WTC11 (cell line): Measurements from ENCODE around the gene GPC5. TPM values are rescaled to one million over a fixed set of nuclear protein-coding genes. Genes with fewer than 3 reads are reported as not detected.

Experiments
- ATAC-seq: fragments of 200-7000 bp; cut with Tn5 transposase; 2 replicates; pipeline ENCODE4 v1.10.0; 2021; ENCODE audit warnings: mild to moderate bottlenecking, moderate library complexity
- CTCF ChIA-PET: fragments of 300-600 bp; sonication (Branson Sonifier 250); formaldehyde crosslinking; loops from one replicate; lab custom pipeline; 2021; ENCODE audit warnings: antibody characterized with exemption; lab: Charles Lee
- POLR2A ChIA-PET: fragments of 350-600 bp; sonication (Branson Sonifier 250); formaldehyde crosslinking; loops from one replicate; lab custom pipeline; 2021; ENCODE audit warnings: antibody characterized with exemption; lab: Charles Lee
- DNase-seq: peaks from one replicate; pipeline ENCODE4 v3.0.0; 2021; ENCODE audit warnings: low spot score
- H3K27ac Mint-ChIP-seq: 2 replicates; pipeline ENCODE4 v1.8.0; 2021; ENCODE audit warnings: mixed read lengths
- H3K27me3 Mint-ChIP-seq: 2 replicates; pipeline ENCODE4 v1.8.0; 2021; ENCODE audit warnings: low read depth, mild to moderate bottlenecking, moderate library complexity, mixed read lengths
- H3K36me3 Mint-ChIP-seq: 2 replicates; pipeline ENCODE4 v1.8.0; 2021; ENCODE audit warnings: mixed read lengths
- H3K4me1 Mint-ChIP-seq: 2 replicates; pipeline ENCODE4 v1.8.0; 2022; ENCODE audit warnings: mixed read lengths
- H3K4me3 Mint-ChIP-seq: 2 replicates; pipeline ENCODE4 v1.8.0; 2021; ENCODE audit warnings: mild to moderate bottlenecking, moderate library complexity, mixed read lengths
- H3K9me3 Mint-ChIP-seq: 2 replicates; pipeline ENCODE4 v1.8.0; 2021; ENCODE audit warnings: mixed read lengths
- AFF4 ChIP-seq: sonication (generic); formaldehyde crosslinking; IDR thresholded peaks from 2 replicates; pipeline ENCODE4 v1.8.1; 2023; ENCODE audit warnings: mild to moderate bottlenecking, missing genetic modification reagents, borderline replicate concordance
- ARID4B ChIP-seq: sonication (generic); formaldehyde crosslinking; IDR thresholded peaks from 2 replicates; pipeline ENCODE4 v1.8.0; 2023; ENCODE audit warnings: missing genetic modification reagents, mild to moderate bottlenecking, borderline replicate concordance
- CREM ChIP-seq: sonication (generic); formaldehyde crosslinking; IDR thresholded peaks from 2 replicates; pipeline ENCODE4 v1.8.1; 2022; ENCODE audit warnings: mild to moderate bottlenecking, missing genetic modification reagents, moderate library complexity
- CTCF ChIP-seq: fragments of 200-600 bp; IDR thresholded peaks from 2 replicates; pipeline ENCODE4 v1.8.0; 2022; ENCODE audit warnings: antibody characterized with exemption
- EMX1 ChIP-seq: fragments of 250-450 bp; sonication (Bioruptor Pico); IDR thresholded peaks from 2 replicates; pipeline ENCODE4 v1.8.0; 2021; ENCODE audit warnings: mild to moderate bottlenecking
- FOXJ3 ChIP-seq: sonication (generic); formaldehyde crosslinking; IDR thresholded peaks from 2 replicates; pipeline ENCODE4 v1.9.0; 2021; ENCODE audit warnings: missing genetic modification reagents, mild to moderate bottlenecking, borderline replicate concordance
- FOXK1 ChIP-seq: sonication (generic); formaldehyde crosslinking; IDR thresholded peaks from 2 replicates; pipeline ENCODE4 v1.8.0; 2022; ENCODE audit warnings: mild to moderate bottlenecking, moderate library complexity, missing genetic modification reagents
- FOXP4 ChIP-seq: sonication (generic); formaldehyde crosslinking; IDR thresholded peaks from 2 replicates; pipeline ENCODE4 v1.8.0; 2022; ENCODE audit warnings: mild to moderate bottlenecking, missing genetic modification reagents
- GABPB1 ChIP-seq: sonication (generic); formaldehyde crosslinking; IDR thresholded peaks from 2 replicates; pipeline ENCODE4 v1.8.1; 2023; ENCODE audit warnings: mild to moderate bottlenecking, missing genetic modification reagents
- MLX ChIP-seq: sonication (generic); formaldehyde crosslinking; IDR thresholded peaks from 2 replicates; pipeline ENCODE4 v1.8.1; 2023; ENCODE audit warnings: mild to moderate bottlenecking, missing genetic modification reagents, moderate library complexity
- MYBL2 ChIP-seq: sonication (generic); formaldehyde crosslinking; IDR thresholded peaks from 2 replicates; pipeline ENCODE4 v1.8.1; 2023; ENCODE audit warnings: mild to moderate bottlenecking, moderate library complexity, missing genetic modification reagents
- NFE2L1 ChIP-seq: sonication (generic); formaldehyde crosslinking; IDR thresholded peaks from 2 replicates; pipeline ENCODE4 v1.8.1; 2023; ENCODE audit warnings: missing genetic modification reagents
- NR1H2 ChIP-seq: sonication (generic); formaldehyde crosslinking; IDR thresholded peaks from 2 replicates; pipeline ENCODE4 v1.9.0; 2021; ENCODE audit warnings: mild to moderate bottlenecking, moderate library complexity, missing genetic modification reagents
- PRRX2 ChIP-seq: fragments of 250-450 bp; sonication (Bioruptor Pico); IDR thresholded peaks from 2 replicates; pipeline ENCODE4 v1.8.0; 2021; ENCODE audit warnings: mild to moderate bottlenecking
- RORB ChIP-seq: fragments of 250-450 bp; sonication (Bioruptor Pico); IDR thresholded peaks from 2 replicates; pipeline ENCODE4 v1.9.0; 2021; ENCODE audit warnings: mild to moderate bottlenecking
- TEAD1 ChIP-seq: sonication (generic); formaldehyde crosslinking; IDR thresholded peaks from 2 replicates; pipeline ENCODE4 v1.8.0; 2022; ENCODE audit warnings: mild to moderate bottlenecking, missing genetic modification reagents
- TEAD4 ChIP-seq: sonication (generic); formaldehyde crosslinking; IDR thresholded peaks from 2 replicates; pipeline ENCODE4 v1.8.0; 2022; ENCODE audit warnings: mild to moderate bottlenecking, missing genetic modification reagents
- TP53 ChIP-seq: sonication (generic); formaldehyde crosslinking; IDR thresholded peaks from 2 replicates; pipeline ENCODE4 v1.8.1; 2023; ENCODE audit warnings: mild to moderate bottlenecking, missing genetic modification reagents
- ZMAT4 ChIP-seq: fragments of 250-450 bp; sonication (Bioruptor Pico); IDR thresholded peaks from 2 replicates; pipeline ENCODE4 v1.9.0; 2021; ENCODE audit warnings: mild to moderate bottlenecking
- ZNF121 ChIP-seq: sonication (generic); formaldehyde crosslinking; IDR thresholded peaks from 2 replicates; pipeline ENCODE4 v1.8.0; 2023; ENCODE audit warnings: missing genetic modification reagents
- total RNA-seq: library from RNA; stranded (reverse); gene quantifications from 3 replicates; pipeline ENCODE4 v1.2.3, GENCODE V29; 2021

GPC5 gene
- total RNA-seq, 1 experiment from 2014 or later, result 0.46 TPM

- no peak for TF ChIP-seq ARID4B (CRISPR knock-in tag)
- no peak for TF ChIP-seq MLX (CRISPR knock-in tag)
These were observed 13.5 kb upstream of the GPC5 start (continued) for GRCh38 chr13:91384896-91385295.

GRCh38 chr13:91389186-91389585 is 9.2 kb upstream of the GPC5 start:
- H3K4me1 Mint-ChIP-seq, result peaks cover 2% of the 10 kb centered on the region; the same call in 1 of the 2 replicates
- ATAC-seq (no peak), DNase-seq (no peak)
- no peaks in the 10 kb centered on the region; the same call in none of the 2 replicates for H3K27me3 Mint-ChIP-seq
- no peak overlapping the region for H3K27ac Mint-ChIP-seq
- no peak for TF ChIP-seq ZMAT4 (CRISPR knock-in tag)
- TF ChIP-seq EMX1 (CRISPR knock-in tag), result no peak
- no peak for TF ChIP-seq NFE2L1 (CRISPR knock-in tag)
- H3K9me3 Mint-ChIP-seq, result no peaks in the 10 kb centered on the region
- H3K36me3 Mint-ChIP-seq, result no peaks in the 10 kb centered on the region
- POLR2A ChIA-PET, result no interaction called here
- no peak overlapping the region for H3K4me3 Mint-ChIP-seq
- CTCF ChIA-PET, result interaction anchor here (0.8 kb wide), 1 partner anchor 393 kb away, joined by 4 read pairs; no protein-coding TSS in a partner anchor

GRCh38 chr13:91397595-91397994 is 826 bp upstream of the GPC5 start:
- Mint-ChIP-seq H3K36me3 (no peaks in the 10 kb centered on the region), H3K27ac (no peak overlapping the region), H3K27me3 (peaks cover 66% of the 10 kb centered on the region), H3K4me3 (no peak overlapping the region), H3K4me1 (peaks cover 4% of the 10 kb centered on the region; the same call in 1 of the 2 replicates), H3K9me3 (no peaks in the 10 kb centered on the region)
- CTCF ChIA-PET, result interaction anchor here (1.8 to 1.9 kb wide), 2 partner anchors 16 to 384 kb away, joined by 5 to 9 read pairs; no protein-coding TSS in a partner anchor
- POLR2A ChIA-PET, result no interaction called here
- no peak for ATAC-seq
- no peak for DNase-seq
- TF ChIP-seq GABPB1 (CRISPR knock-in tag) (no peak), PRRX2 (no peak), ZNF121 (no peak), TEAD4 (CRISPR knock-in tag) (no peak), MYBL2 (CRISPR knock-in tag) (no peak), FOXP4 (CRISPR knock-in tag) (no peak), CTCF (no peak), FOXK1 (CRISPR knock-in tag) (no peak), CREM (no peak), TEAD1 (CRISPR knock-in tag) (no peak), TP53 (CRISPR knock-in tag) (no peak), FOXJ3 (CRISPR knock-in tag) (no peak), NR1H2 (no peak), AFF4 (no peak), RORB (CRISPR knock-in tag) (no peak)
